MM.1S (cell line): ENCODE data around the gene AGAP3.

Experiments
- DNase-seq: peaks from one replicate; pipeline ENCODE4 v3.0.0-alpha.2; 2015
- H2AFZ ChIP-seq: fragments of 300-600 bp; sonication (generic); 2 replicates; pipeline ENCODE4 v1.6.0; 2016; ENCODE audit warnings: antibody characterized with exemption, low read length
- H3F3A ChIP-seq: fragments of 300-600 bp; sonication (generic); 2 replicates; pipeline ENCODE4 v1.6.1; 2016; ENCODE audit warnings: mild to moderate bottlenecking, antibody characterized with exemption, low read length, moderate library complexity, mixed read lengths; ENCODE audit not compliant: insufficient read depth
- H3K27ac ChIP-seq: fragments of 300-600 bp; sonication (generic); 2 replicates; pipeline ENCODE4 v1.5.1; 2016; ENCODE audit warnings: mild to moderate bottlenecking, low read length
- H3K27me3 ChIP-seq: fragments of 300-600 bp; sonication (generic); replicated peaks from 2 replicates; pipeline ENCODE4 v1.6.0; 2016; ENCODE audit warnings: low read length; ENCODE audit not compliant: insufficient read depth
- H3K36me3 ChIP-seq: fragments of 300-600 bp; sonication (generic); replicated peaks from 2 replicates; pipeline ENCODE4 v1.6.1; 2016; ENCODE audit warnings: mild to moderate bottlenecking, low read length, mixed read lengths; ENCODE audit not compliant: insufficient read depth
- H3K4me1 ChIP-seq: fragments of 300-600 bp; sonication (generic); 2 replicates; pipeline ENCODE4 v1.6.1; 2016; ENCODE audit warnings: low read length, mixed read lengths
- H3K4me2 ChIP-seq: fragments of 300-600 bp; sonication (generic); 2 replicates; pipeline ENCODE4 v1.6.0; 2016; ENCODE audit warnings: low read depth, low read length
- H3K4me3 ChIP-seq: fragments of 300-600 bp; sonication (generic); 2 replicates; pipeline ENCODE4 v1.5.1; 2016; ENCODE audit warnings: low read length, mixed read lengths
- H3K79me2 ChIP-seq: fragments of 300-600 bp; sonication (generic); 2 replicates; pipeline ENCODE4 v1.6.1; 2016; ENCODE audit warnings: mixed run types, low read length, mixed read lengths
- H3K9ac ChIP-seq: fragments of 300-600 bp; sonication (generic); 2 replicates; pipeline ENCODE4 v1.6.1; 2016; ENCODE audit warnings: low read length, mixed read lengths
- H3K9me2 ChIP-seq: fragments of 300-600 bp; sonication (generic); replicated peaks from 2 replicates; pipeline ENCODE4 v1.6.1; 2016; ENCODE audit warnings: mild to moderate bottlenecking, low read length, mixed read lengths; ENCODE audit not compliant: insufficient read depth
- H3K9me3 ChIP-seq: fragments of 300-600 bp; sonication (generic); replicated peaks from 2 replicates; pipeline ENCODE4 v1.6.1; 2016; ENCODE audit warnings: mild to moderate bottlenecking, low read length, mixed read lengths; ENCODE audit not compliant: insufficient read depth
- H4K20me1 ChIP-seq: fragments of 300-600 bp; sonication (generic); 2 replicates; pipeline ENCODE4 v1.6.1; 2016; ENCODE audit warnings: mild to moderate bottlenecking, low read length, moderate library complexity, mixed read lengths; ENCODE audit not compliant: insufficient read depth
- CTCF ChIP-seq: fragments of 300-600 bp; sonication (generic); IDR thresholded peaks from 2 replicates; pipeline ENCODE4 v1.5.1; 2016; ENCODE audit warnings: antibody characterized with exemption, low read length, mixed read lengths
- EZH2 ChIP-seq: fragments of 300-600 bp; sonication (generic); optimal IDR thresholded peaks from 2 replicates; pipeline ENCODE3; 2017; ENCODE audit warnings: low read depth, mild to moderate bottlenecking, antibody characterized with exemption, low read length, mixed read lengths
- EZH2phosphoT487 ChIP-seq: fragments of 300-600 bp; sonication (generic); IDR thresholded peaks from 2 replicates; pipeline ENCODE4 v1.6.1; 2018; ENCODE audit warnings: antibody characterized with exemption, low read length

AGAP3 gene

GRCh38 chr7:151045967-151046366 lies 40.3 kb upstream of the AGAP3 start:
- DNase-seq = no peak
- Histone ChIP-seq H2AFZ (no peak overlapping the region), H4K20me1 (no peaks in the 10 kb centered on the region), H3K4me2 (no peak overlapping the region), H3K9me3 (no peaks in the 10 kb centered on the region), H3F3A (no peaks in the 10 kb centered on the region), H3K4me1 (no peaks in the 10 kb centered on the region), H3K9me2 (no peaks in the 10 kb centered on the region), H3K36me3 (no peaks in the 10 kb centered on the region), H3K27ac (no peak overlapping the region), H3K27me3 (peaks cover 15% of the 10 kb centered on the region), H3K9ac (no peak overlapping the region), H3K79me2 (no peaks in the 10 kb centered on the region), H3K4me3 (no peak overlapping the region)
- TF ChIP-seq EZH2phosphoT487 = no peak
- no peak for TF ChIP-seq CTCF
- no peak for TF ChIP-seq EZH2

GRCh38 chr7:151046603-151047573 lies 39.4 kb upstream of the AGAP3 start:
- Histone ChIP-seq H3K36me3 (no peaks in the 10 kb centered on the region), H3K4me3 (no peak overlapping the region), H3K27me3 (peaks cover 18% of the 10 kb centered on the region), H3K9me2 (no peaks in the 10 kb centered on the region), H3K27ac (no peak overlapping the region), H3K4me1 (no peaks in the 10 kb centered on the region), H2AFZ (no peak overlapping the region), H3F3A (no peaks in the 10 kb centered on the region), H3K4me2 (no peak overlapping the region), H3K9me3 (no peaks in the 10 kb centered on the region), H4K20me1 (no peaks in the 10 kb centered on the region), H3K9ac (no peak overlapping the region), H3K79me2 (no peaks in the 10 kb centered on the region)
- DNase-seq = no peak
- TF ChIP-seq EZH2 (no peak), CTCF (no peak)

GRCh38 chr7:151047976-151048815 lies 38.1 kb upstream of the AGAP3 start, which contains the start of gene ASIC3:
ASIC3 (plus strand) TSS chr7:151048531; CDS start chr7:151048886, 355 bp downstream.
- H3K9me2 ChIP-seq = no peaks in the 10 kb centered on the region
- H3K4me2 ChIP-seq = no peak within 1 kb of the TSS
- H3K9me3 ChIP-seq = no peaks in the 10 kb centered on the region
- no peak within 1 kb of the TSS for H3K4me3 ChIP-seq
- H2AFZ ChIP-seq = no peak within 1 kb of the TSS
- H3F3A ChIP-seq = no peaks in the 10 kb centered on the region
- peaks cover 18% of the 10 kb centered on the region for H3K27me3 ChIP-seq
- H3K36me3 ChIP-seq = no peaks in the 10 kb centered on the region
- no peak within 1 kb of the TSS for H3K9ac ChIP-seq
- TF ChIP-seq EZH2phosphoT487 = no peak
- TF ChIP-seq CTCF = no peak
- no peak for TF ChIP-seq EZH2
- no peaks in the 10 kb centered on the region for H3K79me2 ChIP-seq
- H3K4me1 ChIP-seq = no peaks in the 10 kb centered on the region
- H3K27ac ChIP-seq = no peak within 1 kb of the TSS
- no peaks in the 10 kb centered on the region for H4K20me1 ChIP-seq
- DNase-seq = no peak
